Measurements from ENCODE around the gene AGAP3.

The AGAP3 gene

DNA sequence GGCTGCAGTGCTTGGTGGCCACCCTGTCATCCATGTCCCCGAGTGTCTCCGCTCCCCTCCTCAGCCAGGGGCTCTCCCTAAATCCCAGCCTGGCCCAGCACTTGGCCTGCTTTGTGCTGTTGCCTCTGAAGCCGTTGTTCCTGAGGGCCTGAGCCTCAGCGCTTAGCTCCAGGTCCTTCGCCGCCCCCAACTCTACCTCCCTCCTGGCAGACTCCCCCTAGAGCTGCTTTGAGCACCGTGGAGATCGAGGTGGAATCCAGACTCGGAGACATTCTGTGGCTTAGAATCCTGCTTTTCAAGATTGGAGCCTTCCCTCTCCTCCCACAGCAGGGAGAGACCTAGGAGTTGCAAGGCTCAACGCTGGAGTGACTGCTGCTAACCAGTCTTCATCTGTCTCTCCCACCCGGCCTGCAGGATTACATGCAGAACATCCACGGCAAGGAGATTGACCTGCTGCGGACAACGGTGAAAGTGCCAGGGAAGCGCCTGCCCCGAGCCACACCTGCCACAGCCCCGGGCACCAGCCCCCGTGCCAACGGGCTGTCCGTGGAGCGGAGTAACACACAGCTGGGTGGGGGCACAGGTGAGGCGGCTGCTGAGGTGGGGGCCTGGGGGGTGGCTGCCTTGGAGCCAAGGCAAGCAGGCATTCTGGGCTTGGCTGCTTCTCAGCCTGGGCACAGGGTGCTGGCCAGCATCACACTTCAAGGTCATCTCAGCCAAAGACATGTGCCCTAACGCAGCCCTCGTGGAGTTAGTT, 47.9 kb downstream of the AGAP3 start:
- DNase-seq (ENCODE audit: low read depth) = no peak
- TF ChIP-seq, protein P1, sequence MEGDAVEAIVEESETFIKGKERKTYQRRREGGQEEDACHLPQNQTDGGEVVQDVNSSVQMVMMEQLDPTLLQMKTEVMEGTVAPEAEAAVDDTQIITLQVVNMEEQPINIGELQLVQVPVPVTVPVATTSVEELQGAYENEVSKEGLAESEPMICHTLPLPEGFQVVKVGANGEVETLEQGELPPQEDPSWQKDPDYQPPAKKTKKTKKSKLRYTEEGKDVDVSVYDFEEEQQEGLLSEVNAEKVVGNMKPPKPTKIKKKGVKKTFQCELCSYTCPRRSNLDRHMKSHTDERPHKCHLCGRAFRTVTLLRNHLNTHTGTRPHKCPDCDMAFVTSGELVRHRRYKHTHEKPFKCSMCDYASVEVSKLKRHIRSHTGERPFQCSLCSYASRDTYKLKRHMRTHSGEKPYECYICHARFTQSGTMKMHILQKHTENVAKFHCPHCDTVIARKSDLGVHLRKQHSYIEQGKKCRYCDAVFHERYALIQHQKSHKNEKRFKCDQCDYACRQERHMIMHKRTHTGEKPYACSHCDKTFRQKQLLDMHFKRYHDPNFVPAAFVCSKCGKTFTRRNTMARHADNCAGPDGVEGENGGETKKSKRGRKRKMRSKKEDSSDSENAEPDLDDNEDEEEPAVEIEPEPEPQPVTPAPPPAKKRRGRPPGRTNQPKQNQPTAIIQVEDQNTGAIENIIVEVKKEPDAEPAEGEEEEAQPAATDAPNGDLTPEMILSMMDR (IDR thresholded peaks at IDR 0.05; ENCODE audit: control insufficient read depth, extremely low read depth, insufficient read depth) = no peak

DNA sequence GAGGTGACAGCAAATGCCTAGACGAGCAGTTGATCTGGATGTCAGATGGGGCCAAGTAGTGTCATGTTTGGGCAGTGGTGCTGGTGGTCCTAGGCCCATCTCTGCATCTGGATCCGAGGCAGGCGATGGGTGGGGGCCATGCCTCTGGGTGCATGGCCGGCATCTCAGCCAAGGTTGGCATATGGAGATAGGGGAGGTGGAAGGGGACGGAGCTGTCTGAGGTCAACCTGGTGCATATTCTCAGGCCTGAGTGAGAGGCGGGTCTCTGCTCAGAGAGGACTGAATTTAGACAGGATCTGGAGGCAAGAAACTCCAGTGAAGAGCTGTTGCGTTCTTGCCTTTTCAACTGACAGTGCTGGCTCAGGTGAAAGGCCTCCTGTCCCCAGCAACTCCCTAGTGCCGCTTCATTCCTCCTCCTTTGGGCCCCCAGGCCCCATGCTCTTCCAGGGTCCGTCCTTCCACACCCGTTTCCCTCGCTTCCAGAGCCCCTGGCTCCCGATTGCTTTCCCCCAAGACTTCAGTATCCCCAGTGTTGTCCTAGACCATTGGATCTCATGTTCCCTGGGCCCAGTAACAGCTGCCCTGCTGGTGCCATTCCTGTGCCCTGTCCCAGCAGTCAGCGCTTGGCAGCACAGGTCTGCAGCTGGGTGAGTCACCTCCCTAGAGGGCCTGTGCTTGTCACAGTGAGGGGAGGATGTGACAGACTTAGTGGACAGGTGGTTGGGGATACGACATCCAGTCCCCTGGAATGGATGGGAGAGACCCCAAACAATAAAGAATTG, 48.7 kb downstream of the AGAP3 start:
- no peak overlapping the region for H3K4me3 ChIP-seq (ENCODE audit: low read depth, low read length)
- DNase-seq (ENCODE audit: low read depth) = no peak
- TF ChIP-seq, protein P1 (IDR thresholded peaks at IDR 0.05; ENCODE audit: control insufficient read depth, extremely low read depth, insufficient read depth) = no peak

More for the DNA sequence above, 47.9 kb downstream of the AGAP3 start:
- no peak overlapping the region for H3K4me3 ChIP-seq (ENCODE audit: low read depth, low read length)

DNA sequence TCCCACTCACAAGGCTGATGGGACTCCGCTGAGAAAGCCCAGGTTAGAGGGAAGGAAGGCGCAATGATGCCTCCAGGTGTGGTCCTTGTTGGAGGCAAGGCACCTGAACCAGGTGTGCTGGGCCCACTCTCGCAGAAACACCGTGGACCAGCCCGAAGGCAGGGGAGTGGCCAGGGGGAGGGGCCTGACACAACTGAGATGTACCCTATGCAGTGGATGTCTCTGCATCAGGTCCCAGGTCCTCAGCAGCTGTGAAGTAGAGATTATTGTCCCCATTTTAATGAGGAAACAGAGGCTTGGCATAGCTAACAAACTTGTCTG, 49.2 kb downstream of the AGAP3 start:
- TF ChIP-seq, protein P1 (IDR thresholded peaks at IDR 0.05; ENCODE audit: control insufficient read depth, extremely low read depth, insufficient read depth) = no peak
- DNase-seq (ENCODE audit: low read depth) = no peak
- H3K4me3 ChIP-seq (ENCODE audit: low read depth, low read length) = no peak overlapping the region

DNA sequence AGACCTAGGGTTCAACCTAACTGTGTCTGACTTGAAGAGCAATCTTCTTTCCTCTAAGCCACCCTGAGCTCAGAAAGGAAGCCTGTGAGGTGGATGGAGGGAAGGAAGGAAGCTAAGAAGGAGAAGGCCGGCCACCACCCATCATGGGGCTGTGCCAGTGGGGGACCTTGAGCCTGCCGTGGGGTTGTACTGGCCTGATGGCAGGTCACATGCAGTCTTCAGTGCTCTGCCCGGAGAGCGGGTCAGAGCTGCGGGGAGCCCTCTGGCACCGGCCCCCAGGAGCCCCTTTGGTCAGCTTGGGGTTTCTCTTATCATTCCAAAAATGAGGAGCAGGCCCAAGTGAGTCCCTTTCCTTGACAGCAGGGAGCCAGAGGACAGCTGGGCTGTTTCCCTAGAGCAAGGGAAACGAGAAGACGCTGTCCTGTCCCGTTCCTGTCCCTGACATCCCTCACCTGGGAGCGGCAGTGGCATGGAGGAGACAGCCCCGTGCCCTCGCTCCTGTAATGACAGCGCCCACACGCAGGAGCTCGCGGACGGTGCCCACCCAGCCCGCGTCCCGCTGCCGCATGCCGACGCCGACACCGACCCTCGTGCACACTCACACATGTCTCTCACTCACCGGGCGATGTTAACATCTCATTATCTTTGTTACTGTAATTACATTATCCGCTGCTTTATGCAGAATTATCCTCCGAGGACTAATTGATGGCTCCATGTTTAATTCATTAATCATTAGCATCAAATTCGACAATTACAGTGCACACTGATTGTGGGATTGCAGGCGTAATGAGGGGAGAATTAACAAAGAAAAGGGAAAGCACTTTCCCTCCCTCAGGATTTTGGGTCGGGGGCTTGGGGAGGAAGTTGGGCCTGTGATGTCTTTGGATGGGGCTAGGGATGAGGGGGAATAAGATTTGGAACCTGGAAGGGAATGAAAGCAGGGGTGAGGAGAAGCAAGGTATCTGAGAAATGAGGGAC, 49.9 kb downstream of the AGAP3 start:
- no peak overlapping the region for H3K4me3 ChIP-seq (ENCODE audit: low read depth, low read length)
- no peak for DNase-seq (ENCODE audit: low read depth)
- TF ChIP-seq, protein P1 (IDR thresholded peaks at IDR 0.05; ENCODE audit: control insufficient read depth, extremely low read depth, insufficient read depth) = no peak

DNA sequence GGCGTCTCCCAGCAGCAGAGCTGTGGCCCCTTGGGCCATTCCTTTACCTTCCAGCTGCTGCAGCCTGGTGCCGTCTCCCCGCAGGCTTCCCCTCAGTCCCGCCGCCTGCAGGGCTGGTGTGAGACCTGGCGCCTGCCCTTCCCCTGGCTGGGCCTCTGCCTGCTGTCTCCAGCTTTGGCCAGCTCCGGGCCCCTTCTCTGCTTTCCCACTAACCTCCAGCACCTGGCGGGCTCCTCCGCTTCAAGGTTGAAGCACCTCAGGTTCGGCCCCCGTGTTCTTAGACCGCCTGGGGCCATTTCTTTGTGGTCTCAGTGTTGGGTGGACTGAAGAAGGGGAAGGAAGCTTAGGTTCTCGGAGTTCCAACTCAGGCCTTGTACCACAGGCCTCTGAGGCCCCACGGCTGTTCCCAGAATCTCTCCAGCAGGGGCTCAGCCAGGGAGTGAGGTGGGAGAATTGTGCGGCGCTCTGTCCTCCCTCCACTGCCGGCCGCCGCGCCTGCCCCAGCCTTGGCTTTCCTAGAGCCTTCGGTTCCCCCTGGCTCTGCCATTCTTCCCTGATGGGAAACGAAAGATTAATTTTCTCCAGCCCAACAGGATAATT, 50.9 kb downstream of the AGAP3 start:
- TF ChIP-seq, protein P1 (IDR thresholded peaks at IDR 0.05; ENCODE audit: control insufficient read depth, extremely low read depth, insufficient read depth) = no peak
- no peak for DNase-seq (ENCODE audit: low read depth)
- no peak overlapping the region for H3K4me3 ChIP-seq (ENCODE audit: low read depth, low read length)

DNA sequence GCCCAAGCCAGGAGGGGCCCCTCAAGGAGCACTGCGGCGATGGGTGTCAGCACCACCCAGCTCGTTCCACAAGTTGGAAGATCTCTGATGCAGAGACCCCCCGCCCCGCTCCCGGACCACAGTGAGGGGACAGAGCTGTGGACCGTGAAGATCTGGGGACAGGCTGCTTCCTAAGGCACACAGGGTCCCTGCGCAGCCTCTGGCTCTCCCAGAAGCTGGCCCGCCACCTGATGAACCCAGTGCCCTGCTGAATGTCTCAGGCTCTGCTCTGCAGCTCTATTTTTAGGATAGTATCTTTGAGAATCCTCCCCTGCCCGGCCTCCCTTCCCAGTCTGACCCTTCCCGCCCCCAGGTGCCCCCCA, 51.5 kb downstream of the AGAP3 start:
- TF ChIP-seq, protein P1 (IDR thresholded peaks at IDR 0.05; ENCODE audit: control insufficient read depth, extremely low read depth, insufficient read depth) = no peak
- no peak overlapping the region for H3K4me3 ChIP-seq (ENCODE audit: low read depth, low read length)
- DNase-seq (ENCODE audit: low read depth) = no peak

All from LNCaP clone FGC (cell line).